Hepatocyte (in vitro differentiated cells): ENCODE measurements around the gene LRRC41. TPM values are rescaled to one million over a fixed set of nuclear protein-coding genes. Genes with fewer than 3 reads are reported as not detected.
"Not testable (repeated sequence)": the region's sequence is repeated elsewhere in the genome, so short reads cannot be mapped to it uniquely, and the experiment has no call there.

Source experiments
- DNase-seq: peaks from one replicate; pipeline ENCODE4 v3.0.0-alpha.2; 2016; ENCODE audit warnings: low spot score
- H2AFZ ChIP-seq: fragments of 200-600 bp; sonication (generic); 2 replicates; pipeline ENCODE4 v1.6.0; 2016; ENCODE audit warnings: antibody characterized with exemption, mild to moderate bottlenecking
- H3K27ac ChIP-seq: fragments of 200-600 bp; sonication (generic); 2 replicates; pipeline ENCODE4 v1.5.1; 2016; ENCODE audit warnings: mild to moderate bottlenecking
- H3K27me3 ChIP-seq: fragments of 200-600 bp; sonication (generic); 2 replicates; pipeline ENCODE4 v1.6.1; 2016
- H3K36me3 ChIP-seq: fragments of 200-600 bp; sonication (generic); replicated peaks from 2 replicates; pipeline ENCODE4 v1.5.1; 2016; ENCODE audit warnings: low read depth; ENCODE audit not compliant: insufficient read depth
- H3K4me1 ChIP-seq: fragments of 200-600 bp; sonication (generic); 2 replicates; pipeline ENCODE4 v1.5.1; 2016; ENCODE audit warnings: mild to moderate bottlenecking, moderate library complexity; ENCODE audit not compliant: insufficient read depth
- H3K4me2 ChIP-seq: fragments of 200-600 bp; sonication (generic); 2 replicates; pipeline ENCODE4 v1.6.0; 2016
- H3K4me3 ChIP-seq: fragments of 200-600 bp; sonication (generic); 2 replicates; pipeline ENCODE4 v1.5.1; 2016; ENCODE audit warnings: mild to moderate bottlenecking
- H3K79me2 ChIP-seq: fragments of 200-600 bp; sonication (generic); 2 replicates; pipeline ENCODE4 v1.6.0; 2017; ENCODE audit warnings: mild to moderate bottlenecking
- H3K9me2 ChIP-seq: fragments of 200-600 bp; sonication (generic); replicated peaks from 2 replicates; pipeline ENCODE4 v1.6.0; 2017; ENCODE audit warnings: mild to moderate bottlenecking; ENCODE audit not compliant: insufficient read depth
- H3K9me3 ChIP-seq: fragments of 200-600 bp; sonication (generic); 2 replicates; pipeline ENCODE4 v1.5.1; 2016; ENCODE audit warnings: low read depth, mild to moderate bottlenecking
- H4K20me1 ChIP-seq: fragments of 200-600 bp; sonication (generic); 2 replicates; pipeline ENCODE4 v1.6.0; 2016; ENCODE audit warnings: mild to moderate bottlenecking; ENCODE audit not compliant: insufficient read depth, poor library complexity, severe bottlenecking
- CTCF ChIP-seq: fragments of 200-600 bp; sonication (generic); IDR thresholded peaks from 2 replicates; pipeline ENCODE4 v1.5.1; 2016; ENCODE audit warnings: antibody characterized with exemption, mild to moderate bottlenecking; ENCODE audit not compliant: poor library complexity
- EZH2 ChIP-seq: fragments of 200-600 bp; sonication (generic); IDR thresholded peaks from 2 replicates; pipeline ENCODE4 v1.6.1; 2016; ENCODE audit warnings: antibody characterized with exemption, mild to moderate bottlenecking, borderline replicate concordance
- EZH2phosphoT487 ChIP-seq: fragments of 200-600 bp; sonication (generic); IDR thresholded peaks from one replicate; pipeline ENCODE4 v1.6.1; 2018; ENCODE audit warnings: antibody characterized with exemption, mild to moderate bottlenecking, low read depth, moderate library complexity; ENCODE audit not compliant: unreplicated experiment, severe bottlenecking
- WGBS: methylation state at CpG from one replicate; pipeline ENCODE4 v1.1.6; 2016; ENCODE audit warnings: low lambda C conversion rate; ENCODE audit errors: missing lambda C conversion rate; 5-methylcytosine and 5-hydroxymethylcytosine counted together
- polyA plus RNA-seq: library from polyadenylated mRNA; unstranded; fragments of >200 nt; fragmentation: Nextera tagmentation; extraction: Ambion mirVana; gene quantifications from 2 replicates; pipeline ENCODE4 v1.2.1, GENCODE V29; 2016
- total RNA-seq: library from RNA; depleted of rRNA; stranded (reverse); fragments of >200 nt; gene quantifications from 2 replicates; pipeline ENCODE4 v1.2.3, GENCODE V29; 2014

Gene LRRC41
- total and polyA plus RNA-seq, 2 experiments from 2014 or later: 104 to 123 TPM

- H2AFZ ChIP-seq, H4K20me1 ChIP-seq, H3K79me2 ChIP-seq, H3K27me3 ChIP-seq, H3K4me3 ChIP-seq, H3K9me3 ChIP-seq, DNase-seq, H3K4me1 ChIP-seq, H3K36me3 ChIP-seq, H3K27ac ChIP-seq, H3K9me2 ChIP-seq, H3K4me2 ChIP-seq: not testable (repeated sequence)
- WGBS: 60% methylated on average over 1 of the region's 1 CpG
Measured at GRCh38 chr1:46238865-46239264, 64.6 kb downstream of the LRRC41 start.

GRCh38 chr1:46236882-46237281 is 66.5 kb downstream of the LRRC41 start:
- no peaks in the 10 kb centered on the region for H3K9me3 ChIP-seq
- H2AFZ ChIP-seq: no peak overlapping the region
- DNase-seq: no peak
- no peaks in the 10 kb centered on the region for H3K27me3 ChIP-seq
- TF ChIP-seq EZH2phosphoT487 (no peak), EZH2 (no peak), CTCF (no peak)
- H3K9me2 ChIP-seq: no peaks in the 10 kb centered on the region
- H3K4me2 ChIP-seq: no peak overlapping the region
- H3K4me1 ChIP-seq: no peaks in the 10 kb centered on the region
- WGBS: 88% methylated on average over 4 of the region's 4 CpGs
- no peak overlapping the region for H3K4me3 ChIP-seq
- no peaks in the 10 kb centered on the region for H3K36me3 ChIP-seq
- no peak overlapping the region for H3K27ac ChIP-seq
- no peaks in the 10 kb centered on the region for H3K79me2 ChIP-seq
- H4K20me1 ChIP-seq: no peaks in the 10 kb centered on the region

- not testable (repeated sequence) for H3K9me3 ChIP-seq, H3K9me2 ChIP-seq, H3K4me2 ChIP-seq, H4K20me1 ChIP-seq, DNase-seq, H3K36me3 ChIP-seq, H3K79me2 ChIP-seq, H3K4me3 ChIP-seq, H2AFZ ChIP-seq, H3K27me3 ChIP-seq, H3K27ac ChIP-seq, H3K4me1 ChIP-seq
- WGBS: 98% methylated on average over 3 of the region's 3 CpGs
Measured at GRCh38 chr1:46231231-46231630, 72.2 kb downstream of the LRRC41 start.

Other genes with a start within 250 kb of the LRRC41 start
- 16.8 and 18.9 TPM in 2 replicates for gene PIK3R3, start 171.0 kb downstream of the LRRC41 start, total RNA-seq
- gene PIK3R3, start 171.0 kb downstream of the LRRC41 start, polyA plus RNA-seq: 8.4 and 9.9 TPM in 2 replicates
- 32.1 and 33.4 TPM in 2 replicates for gene TSPAN1, start 128.5 kb downstream of the LRRC41 start, total RNA-seq
- 69.5 and 69.8 TPM in 2 replicates for gene TSPAN1, start 128.5 kb downstream of the LRRC41 start, polyA plus RNA-seq
- not detected in 2 replicates for gene P3R3URF, start 127.1 kb downstream of the LRRC41 start, total RNA-seq
- gene P3R3URF, start 127.1 kb downstream of the LRRC41 start, polyA plus RNA-seq: not detected in 2 replicates
- gene POMGNT1, start 105.2 kb downstream of the LRRC41 start, total RNA-seq: 48.0 and 52.3 TPM in 2 replicates
- 60.4 and 70.8 TPM in 2 replicates for gene POMGNT1, start 105.2 kb downstream of the LRRC41 start, polyA plus RNA-seq
- 0.92 and 1.3 TPM in 2 replicates for gene LURAP1, start 100.3 kb downstream of the LRRC41 start, total RNA-seq
- gene LURAP1, start 100.3 kb downstream of the LRRC41 start, polyA plus RNA-seq: 0.40 and 1.9 TPM in 2 replicates
- gene RAD54L, start 55.9 kb downstream of the LRRC41 start, total RNA-seq: 4.3 and 6.2 TPM in 2 replicates
- 4.2 and 4.9 TPM in 2 replicates for gene RAD54L, start 55.9 kb downstream of the LRRC41 start, polyA plus RNA-seq
- gene UQCRH, start 82 bp upstream of the LRRC41 start, total RNA-seq: 429 and 430 TPM in 2 replicates
- gene UQCRH, start 82 bp upstream of the LRRC41 start, polyA plus RNA-seq: 269 and 287 TPM in 2 replicates
- gene NSUN4, start 37.2 kb upstream of the LRRC41 start, total RNA-seq: 17.6 and 20.5 TPM in 2 replicates
- 13.5 and 21.2 TPM in 2 replicates for gene NSUN4, start 37.2 kb upstream of the LRRC41 start, polyA plus RNA-seq
- gene FAAH, start 90.7 kb upstream of the LRRC41 start, total RNA-seq: 40.3 and 44.5 TPM in 2 replicates
- 61.1 and 61.8 TPM in 2 replicates for gene FAAH, start 90.7 kb upstream of the LRRC41 start, polyA plus RNA-seq
- not detected in 2 replicates for gene DMBX1, start 186.2 kb upstream of the LRRC41 start, total RNA-seq
- gene DMBX1, start 186.2 kb upstream of the LRRC41 start, polyA plus RNA-seq: 0.32 TPM in 1 of 2 replicates, not detected in the other
- not detected in 2 replicates for gene KNCN, start 248.0 kb upstream of the LRRC41 start, total RNA-seq
- not detected in 2 replicates for gene KNCN, start 248.0 kb upstream of the LRRC41 start, polyA plus RNA-seq